ENCODE data around the gene CLCN7.
"Not testable (repeated sequence)": the region's sequence is repeated elsewhere in the genome, so short reads cannot be mapped to it uniquely, and the experiment has no call there.

The CLCN7 gene

GRCh38 chr16:1439699-1440074 is 35.1 kb downstream of the CLCN7 start:
- H3K4me1 ChIP-seq (ENCODE audit: control insufficient read depth, insufficient read depth, low read length), result not testable (repeated sequence)

DNA sequence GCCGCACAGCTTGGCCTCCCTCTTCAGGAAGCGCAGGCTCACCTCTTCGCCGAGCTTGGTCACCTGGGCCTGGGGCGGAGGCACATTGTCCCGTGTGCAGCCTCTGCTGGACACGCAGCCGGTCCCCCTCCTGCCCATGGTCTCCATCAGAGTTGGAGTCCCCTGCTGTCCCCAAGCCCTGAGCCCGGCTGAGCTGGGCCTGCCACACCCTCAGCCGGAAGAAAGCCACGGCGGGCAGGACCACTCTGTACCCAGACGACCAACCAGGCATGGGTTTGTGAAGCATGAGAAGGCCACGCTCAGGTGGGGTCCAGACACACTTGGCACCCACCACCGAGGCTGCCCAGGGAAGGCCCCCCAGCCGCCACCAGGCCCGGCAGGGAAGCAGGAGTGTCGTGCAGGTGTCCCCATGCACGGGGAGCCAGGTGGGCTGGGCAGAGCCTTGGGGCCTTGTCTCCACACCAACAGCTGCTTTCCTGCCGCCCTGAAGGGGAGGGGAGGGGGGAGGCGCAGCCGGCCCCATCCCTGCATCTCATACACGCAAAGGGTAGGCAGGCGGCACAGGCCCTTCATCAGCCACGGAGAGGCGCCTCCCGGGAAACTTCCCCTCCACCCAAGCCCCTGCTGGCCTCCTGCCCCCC is 35.6 kb downstream of the CLCN7 start:
- H3K9ac ChIP-seq (ENCODE audit: low read length), result no peak overlapping the region
- H3K4me1 ChIP-seq (ENCODE audit: control insufficient read depth, insufficient read depth, low read length), result no peaks in the 10 kb centered on the region
- H3K36me3 ChIP-seq (ENCODE audit: control insufficient read depth, insufficient read depth, low read length), result no peaks in the 10 kb centered on the region
- no peak overlapping the region for H3K4me3 ChIP-seq (ENCODE audit: low read length)
- no peaks in the 10 kb centered on the region for H3K27me3 ChIP-seq (ENCODE audit: control insufficient read depth, insufficient read depth, low read length)
- H3K27ac ChIP-seq (ENCODE audit: low read depth, low read length), result no peak overlapping the region

More at GRCh38 chr16:1439699-1440074, 35.1 kb downstream of the CLCN7 start:
- H3K4me3 ChIP-seq (ENCODE audit: low read length); H3K36me3 ChIP-seq (ENCODE audit: control insufficient read depth, insufficient read depth, low read length); H3K27ac ChIP-seq (ENCODE audit: low read depth, low read length); H3K9ac ChIP-seq (ENCODE audit: low read length); H3K27me3 ChIP-seq (ENCODE audit: control insufficient read depth, insufficient read depth, low read length): not testable (repeated sequence)

- Histone ChIP-seq H3K27ac (ENCODE audit: low read depth, low read length) (no peak overlapping the region), H3K36me3 (ENCODE audit: control insufficient read depth, insufficient read depth, low read length) (no peaks in the 10 kb centered on the region), H3K9ac (ENCODE audit: low read length) (no peak overlapping the region), H3K4me1 (ENCODE audit: control insufficient read depth, insufficient read depth, low read length) (no peaks in the 10 kb centered on the region), H3K4me3 (ENCODE audit: low read length) (no peak overlapping the region), H3K27me3 (ENCODE audit: control insufficient read depth, insufficient read depth, low read length) (no peaks in the 10 kb centered on the region)
These were observed 36.4 kb downstream of the CLCN7 start for GRCh38 chr16:1438229-1439057.

DNA sequence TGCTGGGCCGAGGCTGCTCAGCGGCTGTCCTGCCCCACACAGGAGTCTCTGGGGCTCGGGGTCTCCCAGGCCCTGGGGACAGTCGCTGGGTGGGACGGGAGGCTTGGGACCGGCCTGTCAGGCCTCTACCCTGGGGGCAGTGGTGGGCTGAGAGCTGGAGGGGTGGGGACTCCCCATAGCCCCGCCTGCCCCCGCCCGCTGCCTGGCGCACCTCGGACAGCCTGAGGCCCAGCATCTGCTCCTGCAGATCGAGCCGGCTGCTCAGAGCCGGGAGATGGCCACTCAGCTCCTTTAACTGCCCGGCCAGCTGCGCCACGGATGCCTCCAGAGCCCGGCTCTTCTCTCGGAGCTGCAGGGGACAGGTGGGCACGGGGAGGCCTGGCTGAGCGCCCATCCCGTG is 37.2 kb downstream of the CLCN7 start:
- H3K27me3 ChIP-seq (ENCODE audit: control insufficient read depth, insufficient read depth, low read length), result no peaks in the 10 kb centered on the region
- H3K4me3 ChIP-seq (ENCODE audit: low read length), result no peak overlapping the region
- no peak overlapping the region for H3K9ac ChIP-seq (ENCODE audit: low read length)
- no peaks in the 10 kb centered on the region for H3K4me1 ChIP-seq (ENCODE audit: control insufficient read depth, insufficient read depth, low read length)
- no peak overlapping the region for H3K27ac ChIP-seq (ENCODE audit: low read depth, low read length)
- no peaks in the 10 kb centered on the region for H3K36me3 ChIP-seq (ENCODE audit: control insufficient read depth, insufficient read depth, low read length)

- Histone ChIP-seq H3K9ac (ENCODE audit: low read length) (no peak overlapping the region), H3K36me3 (ENCODE audit: control insufficient read depth, insufficient read depth, low read length) (no peaks in the 10 kb centered on the region), H3K4me3 (ENCODE audit: low read length) (no peak overlapping the region), H3K27ac (ENCODE audit: low read depth, low read length) (no peak overlapping the region), H3K27me3 (ENCODE audit: control insufficient read depth, insufficient read depth, low read length) (no peaks in the 10 kb centered on the region), H3K4me1 (ENCODE audit: control insufficient read depth, insufficient read depth, low read length) (no peaks in the 10 kb centered on the region)
These were observed 38.0 kb downstream of the CLCN7 start for GRCh38 chr16:1436731-1437355.

GRCh38 chr16:1435921-1436697 is 38.7 kb downstream of the CLCN7 start:
- no peaks in the 10 kb centered on the region for H3K27me3 ChIP-seq (ENCODE audit: control insufficient read depth, insufficient read depth, low read length)
- no peak overlapping the region for H3K27ac ChIP-seq (ENCODE audit: low read depth, low read length)
- no peaks in the 10 kb centered on the region for H3K4me1 ChIP-seq (ENCODE audit: control insufficient read depth, insufficient read depth, low read length)
- H3K36me3 ChIP-seq (ENCODE audit: control insufficient read depth, insufficient read depth, low read length), result no peaks in the 10 kb centered on the region
- no peak overlapping the region for H3K9ac ChIP-seq (ENCODE audit: low read length)
- no peak overlapping the region for H3K4me3 ChIP-seq (ENCODE audit: low read length)

GRCh38 chr16:1434644-1435592 is 39.9 kb downstream of the CLCN7 start:
- Histone ChIP-seq H3K27ac (ENCODE audit: low read depth, low read length) (no peak overlapping the region), H3K4me3 (ENCODE audit: low read length) (no peak overlapping the region), H3K27me3 (ENCODE audit: control insufficient read depth, insufficient read depth, low read length) (no peaks in the 10 kb centered on the region), H3K4me1 (ENCODE audit: control insufficient read depth, insufficient read depth, low read length) (no peaks in the 10 kb centered on the region), H3K36me3 (ENCODE audit: control insufficient read depth, insufficient read depth, low read length) (no peaks in the 10 kb centered on the region), H3K9ac (ENCODE audit: low read length) (no peak overlapping the region)

DNA sequence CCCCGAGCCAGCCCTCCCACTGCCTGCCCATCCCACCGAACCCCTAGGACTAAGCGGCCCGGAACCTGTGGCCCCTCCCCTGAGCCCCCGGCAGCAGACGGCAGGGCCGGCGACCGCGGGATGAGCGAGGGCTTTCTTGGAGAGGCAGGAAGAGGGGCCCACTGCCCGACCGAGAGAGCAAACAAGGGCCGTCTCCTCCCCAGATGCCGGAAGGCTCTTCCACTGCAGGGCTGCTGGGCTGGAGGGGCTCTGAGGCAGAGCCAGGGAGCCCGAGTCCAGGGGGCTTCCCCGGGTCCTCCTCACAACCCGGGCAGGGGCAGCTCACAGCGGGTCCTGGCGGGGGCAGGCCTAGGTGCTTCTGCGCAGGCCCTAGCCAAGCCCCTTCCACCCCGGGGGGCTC is 41.1 kb downstream of the CLCN7 start:
- Histone ChIP-seq H3K9ac (ENCODE audit: low read length) (no peak overlapping the region), H3K36me3 (ENCODE audit: control insufficient read depth, insufficient read depth, low read length) (no peaks in the 10 kb centered on the region), H3K4me3 (ENCODE audit: low read length) (no peak overlapping the region), H3K27ac (ENCODE audit: low read depth, low read length) (no peak overlapping the region), H3K27me3 (ENCODE audit: control insufficient read depth, insufficient read depth, low read length) (no peaks in the 10 kb centered on the region), H3K4me1 (ENCODE audit: control insufficient read depth, insufficient read depth, low read length) (no peaks in the 10 kb centered on the region)

- no peak overlapping the region for H3K4me3 ChIP-seq (ENCODE audit: low read length)
- H3K36me3 ChIP-seq (ENCODE audit: control insufficient read depth, insufficient read depth, low read length), result no peaks in the 10 kb centered on the region
- H3K27ac ChIP-seq (ENCODE audit: low read depth, low read length), result no peak overlapping the region
- no peaks in the 10 kb centered on the region for H3K4me1 ChIP-seq (ENCODE audit: control insufficient read depth, insufficient read depth, low read length)
- H3K27me3 ChIP-seq (ENCODE audit: control insufficient read depth, insufficient read depth, low read length), result no peaks in the 10 kb centered on the region
- H3K9ac ChIP-seq (ENCODE audit: low read length), result no peak overlapping the region
These were observed 41.6 kb downstream of the CLCN7 start for GRCh38 chr16:1433263-1433560.

DNA sequence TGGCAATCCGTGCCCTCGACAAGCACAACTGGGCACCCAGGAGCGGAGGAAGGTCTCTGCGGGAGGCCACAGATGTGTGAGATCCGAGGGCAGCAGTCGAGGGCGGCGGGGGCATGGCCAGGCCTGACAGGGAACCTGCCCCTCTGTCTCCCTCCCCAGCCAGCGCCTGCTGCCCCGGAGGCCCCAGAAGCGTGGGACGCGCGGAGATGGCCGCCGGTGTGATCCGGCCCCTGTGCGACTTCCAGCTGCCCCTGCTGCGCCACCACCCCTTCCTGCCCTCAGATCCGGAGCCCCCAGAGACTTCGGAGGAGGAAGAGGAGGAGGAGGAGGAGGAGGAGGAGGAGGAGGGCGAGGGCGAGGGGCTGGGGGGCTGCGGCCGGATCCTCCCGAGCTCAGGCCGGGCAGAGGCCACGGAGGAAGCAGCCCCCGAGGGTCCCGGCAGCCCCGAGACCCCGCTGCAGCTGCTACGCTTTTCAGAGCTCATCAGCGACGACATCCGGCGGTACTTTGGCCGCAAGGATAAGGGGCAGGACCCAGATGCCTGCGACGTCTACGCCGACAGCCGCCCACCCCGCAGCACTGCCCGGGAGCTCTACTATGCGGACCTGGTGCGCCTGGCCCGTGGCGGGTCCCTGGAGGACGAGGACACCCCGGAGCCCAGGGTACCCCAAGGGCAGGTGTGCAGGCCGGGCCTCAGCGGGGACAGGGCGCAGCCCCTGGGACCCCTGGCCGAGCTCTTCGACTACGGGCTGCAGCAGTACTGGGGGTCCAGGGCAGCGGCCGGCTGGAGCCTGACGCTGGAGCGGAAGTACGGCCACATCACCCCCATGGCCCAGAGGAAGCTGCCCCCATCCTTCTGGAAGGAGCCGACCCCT is 42.2 kb downstream of the CLCN7 start:
- no peak overlapping the region for H3K9ac ChIP-seq (ENCODE audit: low read length)
- H3K4me3 ChIP-seq (ENCODE audit: low read length), result no peak overlapping the region
- H3K36me3 ChIP-seq (ENCODE audit: control insufficient read depth, insufficient read depth, low read length), result no peaks in the 10 kb centered on the region
- no peak overlapping the region for H3K27ac ChIP-seq (ENCODE audit: low read depth, low read length)
- H3K27me3 ChIP-seq (ENCODE audit: control insufficient read depth, insufficient read depth, low read length), result no peaks in the 10 kb centered on the region
- H3K4me1 ChIP-seq (ENCODE audit: control insufficient read depth, insufficient read depth, low read length), result no peaks in the 10 kb centered on the region

All from rectal smooth muscle tissue (tissue), 1 donor.